TTC549 (cell line): Measurements from ENCODE around the gene IL31RA.
A peak's percentile ranks its signal among the peaks of the same experiment; 100 is the strongest.
"Not testable (repeated sequence)": the region's sequence is repeated elsewhere in the genome, so short reads cannot be mapped to it uniquely, and the experiment has no call there.

Experiments used
- FAIRE-seq: peaks from 2 replicates; lab custom pipeline; 2012; peaks lifted over from hg19 to GRCh38; lab: Jason Lieb, UNC

IL31RA gene

DNA sequence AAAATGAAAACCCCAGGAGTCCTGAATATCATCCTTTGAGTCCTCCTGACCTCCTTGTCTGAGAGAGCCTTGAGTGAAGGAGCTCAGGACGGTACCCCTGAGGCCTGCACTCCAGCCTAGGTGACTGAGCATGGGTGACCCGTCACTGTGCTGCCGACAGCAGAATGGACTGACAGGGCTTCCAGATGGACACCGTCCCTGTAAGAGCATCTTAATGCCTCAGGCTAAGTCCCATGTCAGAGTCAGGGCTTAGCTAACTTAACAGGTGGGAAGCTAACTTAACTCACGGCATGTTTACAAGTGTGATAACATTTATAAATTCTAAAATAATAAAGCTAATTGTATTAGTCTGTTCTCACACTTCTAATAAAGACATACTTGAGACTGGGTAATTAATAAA lies 75.3 kb downstream of the IL31RA start:
- FAIRE-seq: no peak

DNA sequence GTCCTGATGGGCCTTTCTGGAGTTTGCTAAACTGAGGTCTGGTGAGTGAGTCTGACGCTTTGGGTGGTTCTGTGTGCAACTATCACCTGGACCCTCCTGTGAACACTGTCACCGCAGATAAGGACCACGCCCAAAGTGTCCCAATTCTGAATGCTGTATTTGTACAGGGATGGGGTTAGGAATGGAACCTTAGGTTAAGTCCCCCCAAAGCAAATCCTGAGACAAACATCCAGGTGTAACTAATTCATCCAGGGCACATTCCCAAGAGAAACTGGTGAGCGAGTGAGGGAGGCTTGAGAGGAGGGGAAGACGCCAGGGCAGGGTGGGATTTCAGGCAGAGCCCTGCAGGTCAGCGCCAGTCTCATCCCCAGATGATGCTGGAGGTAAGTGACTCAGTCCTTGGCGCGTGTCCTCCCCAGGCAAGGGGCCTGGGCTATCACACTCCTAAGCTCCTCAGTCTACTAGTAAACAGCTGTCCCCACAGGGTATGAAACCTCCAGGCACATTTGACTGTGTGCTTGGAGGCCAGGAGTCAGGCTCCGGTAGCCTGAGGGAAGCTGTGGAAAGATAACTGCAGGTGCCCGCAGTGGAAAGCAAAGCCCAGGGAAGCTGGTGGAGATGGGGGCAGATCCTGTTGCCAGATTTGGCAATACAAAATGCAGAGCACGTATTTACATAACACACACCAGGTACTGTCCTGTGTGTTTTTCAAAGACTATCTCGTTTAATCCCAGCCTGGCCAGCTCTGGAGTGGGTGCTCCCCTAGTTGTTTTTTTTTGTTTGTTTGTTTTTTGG lies 76.9 kb downstream of the IL31RA start:
- no peak for FAIRE-seq

DNA sequence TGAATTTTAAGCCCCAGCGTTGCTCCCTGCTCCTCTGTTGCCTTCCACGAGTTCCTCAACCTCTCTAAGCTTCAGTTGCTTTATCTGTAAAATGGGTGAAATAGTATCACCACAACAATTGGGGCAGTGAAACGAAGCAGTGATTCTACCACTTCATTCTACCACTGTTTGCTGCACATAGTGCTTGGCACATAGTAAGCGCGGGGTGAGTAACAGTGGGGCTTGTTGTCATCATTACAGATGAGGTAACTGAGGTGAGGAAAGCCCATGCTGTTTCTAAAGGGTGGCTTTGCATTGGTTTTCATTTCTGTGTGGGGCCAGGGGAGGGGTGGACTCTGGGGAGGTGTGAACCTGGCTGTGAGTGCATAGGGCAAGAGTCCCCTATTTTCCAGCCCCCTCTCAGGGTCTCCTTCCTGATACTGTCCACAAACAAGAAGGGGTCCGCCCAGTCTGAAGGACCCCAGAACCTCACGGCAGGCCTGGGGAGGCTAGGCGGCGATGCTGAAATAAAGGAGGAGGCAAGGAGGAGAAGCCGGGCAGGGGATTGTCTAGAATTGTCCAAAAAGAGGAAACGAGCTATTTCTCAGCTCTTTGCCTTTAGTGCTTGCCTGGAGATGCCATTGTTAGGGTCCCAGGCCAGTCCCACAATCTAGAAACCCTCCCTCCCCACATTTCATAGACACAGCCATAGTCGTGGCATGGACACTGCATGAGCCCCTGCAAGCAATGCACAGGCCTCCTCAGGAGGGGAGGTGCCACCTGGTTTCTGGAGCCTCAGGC lies 78.1 kb downstream of the IL31RA start:
- no peak for FAIRE-seq

DNA sequence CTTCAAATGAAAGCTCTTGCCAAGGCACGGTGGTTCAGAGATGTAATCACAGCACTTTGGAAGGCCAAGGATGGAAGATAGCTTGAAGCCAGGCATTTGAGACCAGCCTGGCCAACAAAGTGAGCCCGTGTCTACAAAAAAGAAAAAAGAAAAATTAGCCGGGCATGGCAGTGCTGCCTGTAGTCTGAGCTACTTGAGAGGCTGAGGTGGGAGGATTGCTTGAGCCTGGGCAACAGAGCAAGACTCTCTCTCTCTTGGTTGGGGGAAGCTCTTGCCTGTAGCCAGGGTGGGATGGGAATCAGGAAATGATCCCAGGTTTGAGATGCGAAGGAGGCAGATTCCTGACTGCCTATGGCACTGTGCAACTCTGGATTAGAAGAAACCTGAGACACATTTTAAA lies 81.5 kb downstream of the IL31RA start:
- no peak for FAIRE-seq

DNA sequence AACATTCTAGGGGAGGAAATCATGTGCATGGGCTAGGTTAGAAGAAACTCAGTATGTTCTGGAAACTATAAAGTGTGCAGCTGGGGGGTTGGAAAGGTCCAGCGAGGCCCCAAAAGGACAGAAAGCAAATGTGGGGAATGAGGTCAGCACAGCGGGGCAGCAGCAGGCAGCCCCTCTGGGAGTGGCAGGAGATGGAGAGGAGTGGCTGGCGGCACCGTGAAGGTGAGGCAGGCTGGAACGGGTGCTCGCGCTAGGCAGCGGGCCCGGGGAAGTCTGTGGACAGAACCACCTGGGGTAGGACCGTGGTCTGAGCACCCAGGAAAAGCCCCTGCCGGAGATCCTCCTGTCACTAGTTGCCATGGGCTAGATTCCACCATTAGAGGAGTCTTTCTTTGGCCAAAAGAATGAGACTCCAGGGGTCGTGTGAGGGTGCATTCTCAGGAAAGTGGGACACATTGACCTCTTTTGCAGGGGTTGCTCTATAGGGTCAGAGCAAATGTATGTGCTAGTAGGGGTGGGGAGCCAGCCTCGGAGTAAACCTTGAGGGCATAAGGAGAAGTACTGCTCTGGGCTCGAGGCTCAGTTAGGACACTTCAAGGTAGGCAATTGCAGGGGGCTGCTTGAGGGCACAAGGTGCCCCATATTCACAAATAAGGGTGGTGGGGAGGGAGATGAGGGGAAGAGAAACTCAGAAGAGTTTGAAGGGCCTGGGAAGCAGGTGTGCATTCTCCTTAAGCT lies 82.4 kb downstream of the IL31RA start:
- no peak for FAIRE-seq

DNA sequence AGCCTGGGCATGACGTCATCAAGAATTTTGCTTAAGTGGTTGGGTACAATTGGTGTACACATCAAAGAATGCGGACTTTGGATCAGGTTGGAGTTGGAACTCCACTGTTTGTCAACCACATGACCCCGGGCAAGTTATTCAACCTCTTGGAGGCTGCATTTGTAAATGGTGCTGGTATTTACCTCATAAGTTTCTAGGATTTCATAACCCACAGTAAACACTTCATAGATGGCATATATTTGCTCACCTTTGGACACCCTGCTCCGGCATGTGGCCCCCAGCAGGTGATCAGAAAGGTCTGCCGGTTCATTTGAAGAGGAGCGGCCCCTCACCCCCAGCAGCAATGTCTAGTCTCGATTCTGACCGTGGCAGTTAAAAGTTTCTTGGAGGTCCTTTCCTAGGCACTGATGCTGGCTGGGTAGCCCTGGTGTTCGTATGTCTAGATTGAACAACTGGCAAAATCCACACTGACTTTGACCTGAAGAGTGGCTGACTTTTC lies 83.0 kb downstream of the IL31RA start:
- no peak for FAIRE-seq

DNA sequence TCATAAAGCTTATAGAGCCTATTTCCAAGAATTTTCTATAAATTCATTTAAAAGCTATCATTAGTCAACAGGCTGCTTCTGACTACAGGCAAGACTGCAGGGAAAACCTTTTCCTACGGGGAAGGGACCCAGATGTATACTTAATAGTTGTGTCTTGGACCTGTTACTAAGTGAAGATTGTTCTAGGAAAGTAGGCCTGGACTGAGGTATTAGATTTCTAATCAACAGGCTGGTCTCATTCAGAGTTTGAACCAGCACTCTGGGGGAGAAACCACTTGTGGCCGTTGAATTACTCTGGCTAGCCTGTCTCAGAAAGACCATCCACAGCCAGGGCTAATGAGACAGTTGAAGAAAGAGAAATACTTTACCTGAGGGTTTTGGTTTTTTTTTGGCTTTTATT lies 83.6 kb downstream of the IL31RA start:
- FAIRE-seq: no peak

DNA sequence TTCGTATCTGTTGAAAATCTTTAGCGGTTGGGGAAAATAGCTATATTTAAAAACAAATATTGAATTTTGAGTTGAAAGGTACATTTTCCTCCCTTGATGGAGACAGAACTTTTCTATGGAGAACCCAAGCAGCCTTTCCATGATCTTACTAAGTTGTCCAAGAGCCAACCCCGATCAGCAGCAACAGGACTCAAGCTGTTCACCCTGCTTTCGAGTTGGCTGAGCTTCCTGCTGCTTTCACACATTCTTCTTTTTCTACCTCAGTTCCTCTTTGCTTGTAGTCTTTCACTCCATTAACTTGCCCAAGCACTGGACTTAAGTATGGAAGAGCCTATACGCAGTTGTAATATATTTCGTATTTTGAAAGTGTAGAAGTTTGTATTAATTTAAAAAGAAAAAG lies 84.2 kb downstream of the IL31RA start:
- no peak for FAIRE-seq

DNA sequence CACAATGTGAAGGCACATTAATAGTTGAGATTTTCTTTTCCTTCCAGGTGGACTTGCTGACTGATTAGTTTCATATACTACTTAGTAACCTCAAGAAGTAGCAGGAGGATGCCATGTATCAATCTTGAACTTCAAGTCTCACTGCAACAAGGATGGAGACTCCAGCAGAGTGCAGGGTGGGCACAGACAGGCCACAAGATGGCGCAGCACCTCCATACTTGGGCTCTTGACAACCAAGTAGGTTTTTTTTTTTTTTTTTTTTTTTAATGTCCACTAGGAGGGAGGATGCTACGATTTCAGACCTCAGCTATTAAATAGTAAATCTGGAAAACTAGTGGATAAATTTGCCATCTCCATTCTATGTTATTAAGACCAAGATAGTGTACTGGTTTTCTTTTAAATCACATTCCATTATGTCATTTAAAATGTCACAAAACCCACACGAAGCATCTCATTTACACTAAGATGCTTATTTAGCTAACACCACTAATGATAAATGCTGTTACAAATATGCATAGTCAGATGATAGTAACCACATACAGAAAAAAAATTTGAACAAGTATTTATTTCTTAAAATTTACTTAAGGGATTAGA lies 85.0 kb downstream of the IL31RA start:
- peak; percentile 73 for FAIRE-seq

DNA sequence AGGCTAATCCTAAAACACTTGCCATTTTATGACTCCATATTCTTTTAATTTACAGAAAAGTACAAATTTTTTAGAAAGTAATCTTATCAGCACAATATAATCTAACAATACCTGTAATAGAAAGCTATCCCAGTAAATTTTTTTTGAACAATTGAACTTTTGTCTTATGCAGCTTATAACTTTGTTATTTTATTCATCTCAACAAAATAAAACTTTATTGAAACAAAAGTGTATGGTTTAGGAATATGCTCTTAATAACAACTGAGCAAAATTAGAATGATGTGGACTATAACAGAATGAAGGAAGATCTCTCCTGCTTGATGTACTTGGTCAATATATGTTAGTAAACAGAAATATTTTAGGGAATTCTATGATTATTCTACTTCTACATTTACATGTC lies 86.4 kb downstream of the IL31RA start:
- FAIRE-seq: peak; percentile 83

DNA sequence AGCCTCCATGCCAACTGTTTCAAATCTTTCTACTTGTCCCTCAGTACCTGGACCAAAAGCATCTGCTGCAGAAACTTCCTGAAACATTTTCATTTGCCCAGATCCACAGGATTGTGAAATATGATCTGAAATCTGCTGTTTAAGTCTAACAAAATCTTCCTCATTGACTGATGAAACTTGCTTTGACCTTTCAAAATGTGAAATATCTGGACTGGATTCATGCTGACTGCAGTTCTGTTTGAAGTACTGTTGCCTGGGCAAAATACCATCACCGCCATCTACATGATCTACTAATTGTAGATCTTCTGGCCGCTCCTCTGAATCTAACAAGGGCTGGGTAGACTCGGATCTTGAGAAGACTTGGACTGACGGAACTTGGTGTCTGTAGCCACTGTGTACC lies 90.0 kb downstream of the IL31RA start:
- FAIRE-seq: not testable (repeated sequence)

DNA sequence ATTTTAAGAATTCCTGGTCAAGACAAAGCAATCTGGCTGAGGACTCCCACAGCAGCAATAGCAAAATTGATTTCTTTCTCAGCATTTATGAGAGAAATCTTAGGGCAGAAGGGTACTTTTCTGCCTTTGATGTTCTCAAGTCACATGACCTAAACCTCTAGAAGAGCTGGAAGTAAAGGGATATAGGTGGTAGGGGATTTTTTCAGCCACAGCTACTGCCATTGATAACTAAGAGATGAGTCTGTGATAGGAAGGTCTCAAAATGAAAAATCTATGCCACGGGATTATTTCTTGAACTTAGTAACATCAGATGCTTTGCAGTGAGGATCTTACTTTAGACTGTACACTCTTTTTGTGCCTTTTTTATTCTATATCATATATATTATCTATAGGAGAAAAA lies 108.1 kb downstream of the IL31RA start:
- FAIRE-seq: no peak

DNA sequence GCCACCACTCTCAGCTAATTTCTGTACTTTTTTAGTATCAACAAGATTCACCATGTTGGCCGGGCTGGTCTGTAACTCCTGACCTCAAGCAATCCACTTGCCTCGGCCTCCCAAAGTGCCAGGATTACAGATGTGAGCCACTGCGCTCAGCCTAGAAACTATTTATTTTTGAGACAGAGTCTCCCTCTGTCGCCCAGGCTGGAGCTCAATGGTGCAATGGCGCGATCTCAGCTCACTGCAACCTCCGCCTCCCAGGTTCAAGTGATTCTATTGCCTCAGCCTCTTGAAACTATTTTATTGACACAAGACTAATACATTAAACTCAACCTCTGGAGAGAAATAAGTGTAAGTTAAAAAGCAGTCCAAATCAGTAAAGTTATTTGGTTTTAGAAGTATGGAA lies 109.6 kb downstream of the IL31RA start:
- no peak for FAIRE-seq

DNA sequence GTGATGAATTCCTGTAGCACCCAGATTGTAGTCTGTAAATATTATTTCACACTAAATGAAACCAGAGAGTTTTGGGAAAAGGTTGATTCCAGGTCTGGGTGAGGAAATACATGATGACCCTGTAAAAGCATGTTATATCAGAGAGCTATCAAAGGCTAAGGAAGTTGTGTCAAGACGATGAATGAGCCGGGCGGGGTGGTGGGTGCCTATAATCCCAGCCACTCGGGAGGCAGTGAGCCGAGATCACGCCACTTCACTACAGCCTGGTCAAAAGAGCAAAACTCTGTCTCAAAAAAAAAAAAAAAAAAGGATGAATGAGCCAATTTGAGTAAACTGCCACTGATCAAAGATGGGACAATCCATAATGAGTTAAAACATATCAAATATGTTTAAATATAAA lies 114.4 kb downstream of the IL31RA start:
- no peak for FAIRE-seq

DNA sequence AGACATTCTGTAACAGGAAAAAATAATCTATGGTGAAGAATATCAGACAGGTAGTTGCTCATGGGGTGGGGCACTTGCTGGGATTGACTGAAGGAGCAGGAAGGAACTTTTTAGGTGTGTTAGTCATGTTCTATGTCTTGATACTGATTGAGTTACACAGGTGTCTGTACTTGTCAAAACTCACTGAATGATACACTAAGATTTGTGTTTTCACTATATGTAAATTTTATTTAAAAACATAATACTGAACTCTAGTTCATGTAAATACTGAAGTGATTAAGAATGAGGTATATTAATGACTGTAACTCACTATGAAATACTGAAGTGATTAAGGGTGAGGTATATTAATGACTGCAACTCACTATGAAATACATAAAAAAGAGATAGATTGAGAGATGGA lies 115.1 kb downstream of the IL31RA start:
- FAIRE-seq: no peak

DNA sequence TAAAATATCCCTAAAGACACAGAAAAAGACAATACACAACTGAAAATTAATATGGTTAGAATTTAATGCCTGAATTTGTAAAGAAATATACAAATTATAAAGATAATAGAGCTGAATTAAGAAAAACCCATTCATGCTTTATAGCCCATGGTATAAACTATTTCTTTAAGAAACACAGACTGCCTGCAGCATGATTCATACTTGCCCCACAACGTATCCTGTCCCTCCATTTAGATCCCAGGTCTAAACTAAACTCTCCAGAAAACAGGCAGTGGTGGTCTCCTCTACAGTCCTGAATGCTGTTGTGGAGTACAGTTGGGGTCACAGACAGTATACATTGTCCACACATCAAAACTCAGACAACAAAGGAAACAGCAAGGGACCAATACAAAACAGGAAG lies 118.8 kb downstream of the IL31RA start:
- FAIRE-seq: no peak
